B cell (primary cell): ENCODE results near the gene ANKS1A. TPM values are rescaled to one million over a fixed set of nuclear protein-coding genes. Genes with fewer than 3 reads are reported as not detected.

ENCODE experiments used
- ATAC-seq: fragments of 200-7000 bp; cut with Tn5 transposase; one replicate; pipeline ENCODE4 v1.10.0; 2021; ENCODE audit warnings: low read depth, mild to moderate bottlenecking, moderate number of reproducible peaks, moderate library complexity
- CTCF ChIA-PET: fragments of 350-600 bp; sonication (Branson Sonifier 250); formaldehyde crosslinking; loops from one replicate; lab custom pipeline; 2021; ENCODE audit warnings: antibody characterized with exemption, inconsistent platforms; lab: Charles Lee
- POLR2A ChIA-PET: fragments of 350-600 bp; sonication (Branson Sonifier 250); formaldehyde crosslinking; loops from one replicate; lab custom pipeline; 2021; ENCODE audit warnings: antibody characterized with exemption; lab: Charles Lee
- DNase-seq: peaks from one replicate; pipeline ENCODE4 v3.0.0; 2013
- H2AFZ ChIP-seq: 2 replicates; pipeline ENCODE4 v1.6.1; 2012; ENCODE audit warnings: mild to moderate bottlenecking, low read depth, low read length; ENCODE audit not compliant: insufficient read depth, poor library complexity, severe bottlenecking
- H3K27ac ChIP-seq, 2 donors: 1 replicate in 1 of 2; 2 replicates in 1 of 2; pipeline ENCODE4 v1.5.1; 2012 to 2013; ENCODE audit warnings: low read length in 2 of 2, mild to moderate bottlenecking in 2 of 2, moderate library complexity in 1 of 2
- H3K27me3 ChIP-seq, 4 experiments: fragments of 200-600 bp in 1 of 4; sonication (generic) in 1 of 4; replicated peaks in 1 of 4; 1 replicate in 2 of 4; 2 replicates in 2 of 4; pipeline versions ENCODE4 v1.6.1 to v1.7.0; 2013 to 2016; ENCODE audit warnings: low read length in 3 of 4, mild to moderate bottlenecking in 2 of 4, mixed read lengths in 1 of 4, moderate library complexity in 1 of 4; ENCODE audit not compliant: insufficient read depth in 4 of 4, control insufficient read depth in 3 of 4; ENCODE audit errors: control extremely low read depth in 1 of 4
- H3K36me3 ChIP-seq, 2 experiments: replicated peaks in 1 of 2; 1 replicate in 1 of 2; 2 replicates in 1 of 2; pipeline versions ENCODE4 v1.6.1 to v1.7.1; 2013; ENCODE audit warnings: low read length in 1 of 2; ENCODE audit not compliant: insufficient read depth in 2 of 2, control insufficient read depth in 1 of 2; ENCODE audit errors: control extremely low read depth in 1 of 2, extremely low read depth in 1 of 2
- H3K4me1 ChIP-seq, 2 donors: fragments of 200-600 bp in 1 of 2; sonication (generic) in 1 of 2; 1 replicate in 1 of 2; 2 replicates in 1 of 2; pipeline versions ENCODE4 v1.5.1 to v1.6.1; 2013 to 2017; ENCODE audit warnings: low read length in 2 of 2; ENCODE audit not compliant: control insufficient read depth in 2 of 2, insufficient read depth in 2 of 2
- H3K4me2 ChIP-seq: replicated peaks from 2 replicates; pipeline ENCODE3; 2012; ENCODE audit warnings: mild to moderate bottlenecking, low read depth, low read length; ENCODE audit not compliant: poor library complexity, severe bottlenecking
- H3K4me3 ChIP-seq, 5 experiments: fragments of 200-600 bp in 1 of 5; sonication (generic) in 1 of 5; 1 replicate in 3 of 5; 2 replicates in 2 of 5; pipeline versions ENCODE4 v1.5.1 to v1.7.0; 2011 to 2016; ENCODE audit warnings: low read length in 4 of 5, mild to moderate bottlenecking in 4 of 5, low read depth in 2 of 5, control low read depth in 1 of 5, moderate library complexity in 1 of 5; ENCODE audit not compliant: insufficient read depth in 1 of 5; ENCODE audit errors: control extremely low read depth in 1 of 5, extremely low read depth in 1 of 5
- H3K79me2 ChIP-seq: fragments of 200-600 bp; sonication (generic); one replicate; pipeline ENCODE4 v1.6.0; 2016; ENCODE audit warnings: low read length; ENCODE audit not compliant: control insufficient read depth, insufficient read depth
- H3K9ac ChIP-seq: fragments of 200-600 bp; sonication (generic); 2 replicates; pipeline ENCODE4 v1.6.1; 2017; ENCODE audit warnings: mild to moderate bottlenecking, low read length, moderate library complexity
- H3K9me3 ChIP-seq, 3 donors: one replicate each; pipeline versions ENCODE4 v1.6.1 to v1.7.1; 2013; ENCODE audit warnings: low read length in 2 of 3; ENCODE audit not compliant: control insufficient read depth in 2 of 3, insufficient read depth in 1 of 3; ENCODE audit errors: control extremely low read depth in 1 of 3
- H4K20me1 ChIP-seq: 2 replicates; pipeline ENCODE4 v1.6.0; 2012; ENCODE audit warnings: mild to moderate bottlenecking, low read length; ENCODE audit not compliant: insufficient read depth, control insufficient read depth, poor library complexity, severe bottlenecking
- H3K27ac Mint-ChIP-seq: one replicate; pipeline ENCODE4 v1.8.0; 2021; ENCODE audit warnings: mixed read lengths
- H3K27me3 Mint-ChIP-seq: one replicate; pipeline ENCODE4 v1.8.0; 2021; ENCODE audit warnings: mixed read lengths
- H3K4me1 Mint-ChIP-seq: one replicate; pipeline ENCODE4 v1.8.0; 2021; ENCODE audit warnings: mixed read lengths
- H3K4me3 Mint-ChIP-seq: one replicate; pipeline ENCODE4 v1.8.0; 2021; ENCODE audit warnings: mixed read lengths
- H3K9me3 Mint-ChIP-seq: one replicate; pipeline ENCODE4 v1.8.0; 2022; ENCODE audit warnings: mixed read lengths; ENCODE audit not compliant: insufficient read depth
- EZH2 ChIP-seq: IDR thresholded peaks from 2 replicates; pipeline ENCODE4 v1.6.1; 2012; ENCODE audit warnings: borderline replicate concordance, low read depth, mild to moderate bottlenecking, moderate library complexity, low read length; ENCODE audit not compliant: insufficient read depth, poor library complexity, severe bottlenecking
- WGBS: methylation state at CpG from one replicate; pipeline ENCODE4 v1.1.5; 2013; ENCODE audit warnings: missing lambda C conversion rate; ENCODE audit not compliant: insufficient coverage; 5-methylcytosine and 5-hydroxymethylcytosine counted together
- intact Hi-C: fragments of 100-400 bp; cut with micrococcal nuclease; formaldehyde crosslinking; loops from one replicate; pipeline ENCODE4 v1.10.0; 2022
- polyA plus RNA-seq: library from polyadenylated mRNA; depleted of rRNA; stranded (reverse); fragments of >200 nt; gene quantifications from 2 replicates; pipeline ENCODE4 v1.2.3, GENCODE V29; 2012
- total RNA-seq, 2 donors: library from RNA; stranded (reverse); fragments of 120-200 nt in 1 of 2; gene quantifications; 1 replicate in 1 of 2; 2 replicates in 1 of 2; pipeline versions ENCODE4 v1.2.3 to v1.2.4, GENCODE V29; 2013 to 2022
- TF ChIP-seq, protein P1 (sequence below): fragments of 200-600 bp; IDR thresholded peaks from one replicate; pipeline ENCODE4 v1.8.0; 2022; ENCODE audit warnings: antibody characterized with exemption, mild to moderate bottlenecking

The ANKS1A gene
- total and polyA plus RNA-seq, 2 donors (not counting 1 experiment from before 2014, with no cell fraction given) = 3.4 to 19.7 TPM

DNA sequence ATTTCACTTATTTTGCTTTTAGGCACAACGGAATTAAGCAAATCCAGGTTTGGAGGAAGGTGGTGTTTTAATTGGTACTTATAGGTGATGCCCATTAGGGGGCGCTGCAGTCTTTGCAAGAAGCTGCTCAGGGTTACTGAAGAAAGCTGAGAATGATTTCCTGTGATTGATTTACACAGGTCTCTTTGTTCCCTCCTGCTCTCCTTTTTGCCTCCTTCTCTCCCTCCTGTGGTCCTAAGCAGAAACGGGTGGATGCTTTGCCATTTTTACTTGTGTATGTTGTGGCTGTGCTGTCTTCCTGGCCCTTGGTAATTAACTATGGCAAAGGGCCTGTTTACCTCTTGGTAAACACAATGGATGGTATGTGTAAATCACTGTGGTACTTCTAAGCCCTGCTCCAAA is 97.8 kb downstream of the ANKS1A start:
- Histone ChIP-seq H3K9me3 (no peaks in the 10 kb centered on the region), H3K4me1 (no peaks in the 10 kb centered on the region), H3K9ac (no peak overlapping the region), H3K36me3 (peaks cover under 1 to 47% of the 10 kb centered on the region in 2 experiments), H3K4me3 (no peak overlapping the region), H3K4me2 (no peak overlapping the region), H3K27me3 (no peaks in the 10 kb centered on the region), H3K79me2 (no peaks in the 10 kb centered on the region), H4K20me1 (no peaks in the 10 kb centered on the region), H3K27ac (no peak overlapping the region), H2AFZ (no peak overlapping the region)
- ChIA-PET POLR2A (no interaction called here), CTCF (interaction anchor here (0.7 to 3.8 kb wide), 15 partner anchors 9 to 255 kb away, joined by 3 to 25 read pairs (median 4); no protein-coding TSS in a partner anchor)
- H3K4me3 Mint-ChIP-seq = no peak overlapping the region
- WGBS = 0% methylated on average over 1 of the region's 3 CpGs
- H3K27ac Mint-ChIP-seq = no peak overlapping the region
- no peaks in the 10 kb centered on the region for H3K27me3 Mint-ChIP-seq
- DNase-seq (peak; percentile 64), ATAC-seq (no peak)
- H3K9me3 Mint-ChIP-seq = no peaks in the 10 kb centered on the region
- intact Hi-C loops = loop anchor here (2.0 kb wide), 1 partner anchor 254 kb away; no protein-coding TSS in a partner anchor
- H3K4me1 Mint-ChIP-seq = no peaks in the 10 kb centered on the region
- TF ChIP-seq EZH2 = no peak
- TF ChIP-seq, protein P1, sequence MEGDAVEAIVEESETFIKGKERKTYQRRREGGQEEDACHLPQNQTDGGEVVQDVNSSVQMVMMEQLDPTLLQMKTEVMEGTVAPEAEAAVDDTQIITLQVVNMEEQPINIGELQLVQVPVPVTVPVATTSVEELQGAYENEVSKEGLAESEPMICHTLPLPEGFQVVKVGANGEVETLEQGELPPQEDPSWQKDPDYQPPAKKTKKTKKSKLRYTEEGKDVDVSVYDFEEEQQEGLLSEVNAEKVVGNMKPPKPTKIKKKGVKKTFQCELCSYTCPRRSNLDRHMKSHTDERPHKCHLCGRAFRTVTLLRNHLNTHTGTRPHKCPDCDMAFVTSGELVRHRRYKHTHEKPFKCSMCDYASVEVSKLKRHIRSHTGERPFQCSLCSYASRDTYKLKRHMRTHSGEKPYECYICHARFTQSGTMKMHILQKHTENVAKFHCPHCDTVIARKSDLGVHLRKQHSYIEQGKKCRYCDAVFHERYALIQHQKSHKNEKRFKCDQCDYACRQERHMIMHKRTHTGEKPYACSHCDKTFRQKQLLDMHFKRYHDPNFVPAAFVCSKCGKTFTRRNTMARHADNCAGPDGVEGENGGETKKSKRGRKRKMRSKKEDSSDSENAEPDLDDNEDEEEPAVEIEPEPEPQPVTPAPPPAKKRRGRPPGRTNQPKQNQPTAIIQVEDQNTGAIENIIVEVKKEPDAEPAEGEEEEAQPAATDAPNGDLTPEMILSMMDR = peak; percentile 83

- Histone ChIP-seq H3K4me2 (no peak overlapping the region), H3K9ac (no peak overlapping the region), H3K27me3 (no peaks in the 10 kb centered on the region), H3K4me3 (no peak overlapping the region), H4K20me1 (no peaks in the 10 kb centered on the region), H3K79me2 (no peaks in the 10 kb centered on the region), H3K27ac (no peak overlapping the region), H3K36me3 (peaks cover 4 to 46% of the 10 kb centered on the region in 2 experiments), H3K4me1 (no peaks in the 10 kb centered on the region), H2AFZ (no peak overlapping the region), H3K9me3 (no peaks in the 10 kb centered on the region)
- Mint-ChIP-seq H3K4me3 (no peak overlapping the region), H3K27me3 (no peaks in the 10 kb centered on the region), H3K4me1 (no peaks in the 10 kb centered on the region), H3K27ac (no peak overlapping the region), H3K9me3 (no peaks in the 10 kb centered on the region)
- ChIA-PET CTCF (interaction anchor here (0.8 to 3.8 kb wide), 12 partner anchors 10 to 255 kb away, joined by 3 to 25 read pairs (median 4); no protein-coding TSS in a partner anchor), POLR2A (no interaction called here)
- no peak for ATAC-seq
- TF ChIP-seq, protein P1 = no peak
- TF ChIP-seq EZH2 = no peak
- DNase-seq = no peak
- 100% methylated on average over 5 of the region's 5 CpGs for WGBS
- intact Hi-C loops = loop anchor here (2.0 kb wide), 1 partner anchor 253 kb away; no protein-coding TSS in a partner anchor
Measured at GRCh38 chr6:34987506-34987905, 98.5 kb downstream of the ANKS1A start.
